Measurements from ENCODE around the gene GABBR2. TPM values are rescaled to one million over a fixed set of nuclear protein-coding genes. Genes with fewer than 3 reads are reported as not detected.
A peak's percentile ranks its signal among the peaks of the same experiment; 100 is the strongest.

Gene GABBR2
- total and polyA plus RNA-seq, 4 experiments from 2014 or later, result not detected

- Mint-ChIP-seq H3K4me1 (no peaks in the 10 kb centered on the region), H3K27me3 (peaks cover 0 to 2% of the 10 kb centered on the region in 2 donors), H3K4me3 (no peak overlapping the region), H3K9me3 (no peaks in the 10 kb centered on the region), H3K36me3 (no peaks in the 10 kb centered on the region), H3K27ac (peak overlapping the region in 1 of 7 donors; percentile 43)
- Histone ChIP-seq H3K36me3 (ENCODE audit: insufficient read depth, low read length) (no peaks in the 10 kb centered on the region), H3K4me1 (ENCODE audit: insufficient read depth, low read length) (no peaks in the 10 kb centered on the region), H3K4me3 (ENCODE audit: low read length in 2 of 2) (no peak overlapping the region), H3K27ac (ENCODE audit: low read depth, low read length) (no peak overlapping the region), H3K9me3 (ENCODE audit: control insufficient read depth in 1 of 2, low read length in 2 of 2) (no peaks in the 10 kb centered on the region), H3K27me3 (ENCODE audit: insufficient read depth, low read length) (no peaks in the 10 kb centered on the region)
- ChIA-PET POLR2A (ENCODE audit: partially characterized antibody) (no interaction called here), CTCF (ENCODE audit: partially characterized antibody) (no interaction called here)
- intact Hi-C loops (cut with micrococcal nuclease), result no loop called here
- no peak for DNase-seq
Observed at GRCh38 chr9:98563212-98563907, 145.4 kb downstream of the GABBR2 start.

- POLR2A ChIA-PET (ENCODE audit: partially characterized antibody), result no interaction called here
- H3K27ac ChIP-seq (ENCODE audit: low read depth, low read length), result no peak overlapping the region
Observed at GRCh38 chr9:98559561-98559960, 149.2 kb downstream of the GABBR2 start.

GRCh38 chr9:98558575-98558974, 150.2 kb downstream of the GABBR2 start:
- CTCF ChIA-PET (ENCODE audit: partially characterized antibody), result no interaction called here
- no peak overlapping the region for H3K4me3 Mint-ChIP-seq
- Histone ChIP-seq H3K4me3 (ENCODE audit: low read length in 2 of 2) (no peak overlapping the region), H3K36me3 (ENCODE audit: insufficient read depth, low read length) (no peaks in the 10 kb centered on the region), H3K4me1 (ENCODE audit: insufficient read depth, low read length) (no peaks in the 10 kb centered on the region), H3K27me3 (ENCODE audit: insufficient read depth, low read length) (no peaks in the 10 kb centered on the region), H3K9me3 (ENCODE audit: control insufficient read depth in 1 of 2, low read length in 2 of 2) (no peaks in the 10 kb centered on the region), H3K27ac (ENCODE audit: low read depth, low read length) (no peak overlapping the region)
- no peaks in the 10 kb centered on the region for H3K9me3 Mint-ChIP-seq
- H3K27me3 Mint-ChIP-seq, result peaks cover 4 to 8% of the 10 kb centered on the region in 2 donors
- intact Hi-C loops (cut with micrococcal nuclease), result loop anchor here (10.0 kb wide), 1 partner anchor 206 kb away; no protein-coding TSS in a partner anchor
- H3K36me3 Mint-ChIP-seq, result no peaks in the 10 kb centered on the region
- H3K27ac Mint-ChIP-seq, result no peak overlapping the region
- H3K4me1 Mint-ChIP-seq, result no peaks in the 10 kb centered on the region
- no peak for DNase-seq
- POLR2A ChIA-PET (ENCODE audit: partially characterized antibody), result no interaction called here

More at GRCh38 chr9:98559561-98559960, 149.2 kb downstream of the GABBR2 start:
- no peak for DNase-seq
- Histone ChIP-seq H3K36me3 (ENCODE audit: insufficient read depth, low read length) (no peaks in the 10 kb centered on the region), H3K27me3 (ENCODE audit: insufficient read depth, low read length) (no peaks in the 10 kb centered on the region), H3K4me1 (ENCODE audit: insufficient read depth, low read length) (no peaks in the 10 kb centered on the region), H3K4me3 (ENCODE audit: low read length in 2 of 2) (no peak overlapping the region), H3K9me3 (ENCODE audit: control insufficient read depth in 1 of 2, low read length in 2 of 2) (no peaks in the 10 kb centered on the region)
- intact Hi-C loops (cut with micrococcal nuclease), result loop anchor here (10.0 kb wide), 1 partner anchor 205 kb away; no protein-coding TSS in a partner anchor
- peaks cover 2 to 4% of the 10 kb centered on the region in 2 donors for H3K27me3 Mint-ChIP-seq
- no peak overlapping the region for H3K27ac Mint-ChIP-seq
- CTCF ChIA-PET (ENCODE audit: partially characterized antibody), result no interaction called here
- H3K4me1 Mint-ChIP-seq, result no peaks in the 10 kb centered on the region
- no peak overlapping the region for H3K4me3 Mint-ChIP-seq
- H3K9me3 Mint-ChIP-seq, result no peaks in the 10 kb centered on the region
- no peaks in the 10 kb centered on the region for H3K36me3 Mint-ChIP-seq

GRCh38 chr9:98556511-98556910, 152.2 kb downstream of the GABBR2 start:
- POLR2A ChIA-PET (ENCODE audit: partially characterized antibody), result no interaction called here
- H3K4me1 Mint-ChIP-seq, result no peaks in the 10 kb centered on the region
- H3K36me3 ChIP-seq (ENCODE audit: insufficient read depth, low read length), result no peaks in the 10 kb centered on the region
- H3K4me3 ChIP-seq (ENCODE audit: low read length in 2 of 2), result no peak overlapping the region
- H3K4me3 Mint-ChIP-seq, result no peak overlapping the region
- H3K36me3 Mint-ChIP-seq, result no peaks in the 10 kb centered on the region
- CTCF ChIA-PET (ENCODE audit: partially characterized antibody), result no interaction called here
- no peaks in the 10 kb centered on the region for H3K9me3 Mint-ChIP-seq
- H3K4me1 ChIP-seq (ENCODE audit: insufficient read depth, low read length), result no peaks in the 10 kb centered on the region
- H3K27me3 Mint-ChIP-seq, result peaks cover 6 to 10% of the 10 kb centered on the region in 2 donors
- H3K9me3 ChIP-seq (ENCODE audit: control insufficient read depth in 1 of 2, low read length in 2 of 2), result no peaks in the 10 kb centered on the region
- intact Hi-C loops (cut with micrococcal nuclease), result loop anchor here (10.0 kb wide), 1 partner anchor 208 kb away; no protein-coding TSS in a partner anchor
- H3K27me3 ChIP-seq (ENCODE audit: insufficient read depth, low read length), result no peaks in the 10 kb centered on the region
- no peak overlapping the region for H3K27ac ChIP-seq (ENCODE audit: low read depth, low read length)
- DNase-seq, result no peak
- H3K27ac Mint-ChIP-seq, result no peak overlapping the region

- no peaks in the 10 kb centered on the region for H3K4me1 ChIP-seq (ENCODE audit: insufficient read depth, low read length)
- no peak overlapping the region for H3K4me3 Mint-ChIP-seq
- no peaks in the 10 kb centered on the region for H3K36me3 ChIP-seq (ENCODE audit: insufficient read depth, low read length)
- H3K27me3 Mint-ChIP-seq, result peaks cover 6 to 10% of the 10 kb centered on the region in 2 donors
- CTCF ChIA-PET (ENCODE audit: partially characterized antibody), result no interaction called here
- no peak for DNase-seq
- H3K4me3 ChIP-seq (ENCODE audit: low read length in 2 of 2), result no peak overlapping the region
- H3K27ac ChIP-seq (ENCODE audit: low read depth, low read length), result no peak overlapping the region
- H3K9me3 Mint-ChIP-seq, result no peaks in the 10 kb centered on the region
- no peaks in the 10 kb centered on the region for H3K4me1 Mint-ChIP-seq
- intact Hi-C loops (cut with micrococcal nuclease), result loop anchor here (10.0 kb wide), 1 partner anchor 209 kb away; no protein-coding TSS in a partner anchor
- H3K27ac Mint-ChIP-seq, result no peak overlapping the region
- POLR2A ChIA-PET (ENCODE audit: partially characterized antibody), result no interaction called here
- H3K36me3 Mint-ChIP-seq, result no peaks in the 10 kb centered on the region
- no peaks in the 10 kb centered on the region for H3K27me3 ChIP-seq (ENCODE audit: insufficient read depth, low read length)
- H3K9me3 ChIP-seq (ENCODE audit: control insufficient read depth in 1 of 2, low read length in 2 of 2), result no peaks in the 10 kb centered on the region
Observed at GRCh38 chr9:98555651-98556465, 152.9 kb downstream of the GABBR2 start.

GRCh38 chr9:98554752-98555151, 154.0 kb downstream of the GABBR2 start:
- Histone ChIP-seq H3K9me3 (ENCODE audit: control insufficient read depth in 1 of 2, low read length in 2 of 2) (no peaks in the 10 kb centered on the region), H3K4me1 (ENCODE audit: insufficient read depth, low read length) (no peaks in the 10 kb centered on the region), H3K4me3 (ENCODE audit: low read length in 2 of 2) (no peak overlapping the region), H3K27me3 (ENCODE audit: insufficient read depth, low read length) (no peaks in the 10 kb centered on the region), H3K27ac (ENCODE audit: low read depth, low read length) (no peak overlapping the region), H3K36me3 (ENCODE audit: insufficient read depth, low read length) (no peaks in the 10 kb centered on the region)
- H3K27me3 Mint-ChIP-seq, result peaks cover 4 to 10% of the 10 kb centered on the region in 2 donors
- H3K36me3 Mint-ChIP-seq, result no peaks in the 10 kb centered on the region
- CTCF ChIA-PET (ENCODE audit: partially characterized antibody), result no interaction called here
- H3K27ac Mint-ChIP-seq, result no peak overlapping the region
- POLR2A ChIA-PET (ENCODE audit: partially characterized antibody), result no interaction called here
- intact Hi-C loops (cut with micrococcal nuclease), result loop anchor here (10.0 kb wide), 1 partner anchor 210 kb away; no protein-coding TSS in a partner anchor
- no peak overlapping the region for H3K4me3 Mint-ChIP-seq
- DNase-seq, result no peak
- no peaks in the 10 kb centered on the region for H3K9me3 Mint-ChIP-seq
- H3K4me1 Mint-ChIP-seq, result no peaks in the 10 kb centered on the region

GRCh38 chr9:98552331-98552730, 156.4 kb downstream of the GABBR2 start:
- H3K36me3 ChIP-seq (ENCODE audit: insufficient read depth, low read length), result no peaks in the 10 kb centered on the region
- peaks cover 4 to 10% of the 10 kb centered on the region in 2 donors for H3K27me3 Mint-ChIP-seq
- H3K4me3 Mint-ChIP-seq, result no peak overlapping the region
- H3K9me3 ChIP-seq (ENCODE audit: control insufficient read depth in 1 of 2, low read length in 2 of 2), result no peaks in the 10 kb centered on the region
- no peaks in the 10 kb centered on the region for H3K27me3 ChIP-seq (ENCODE audit: insufficient read depth, low read length)
- H3K9me3 Mint-ChIP-seq, result no peaks in the 10 kb centered on the region
- intact Hi-C loops (cut with micrococcal nuclease), result loop anchor here (10.0 kb wide), 1 partner anchor 212 kb away; no protein-coding TSS in a partner anchor
- DNase-seq, result no peak
- H3K36me3 Mint-ChIP-seq, result no peaks in the 10 kb centered on the region
- no peak overlapping the region for H3K4me3 ChIP-seq (ENCODE audit: low read length in 2 of 2)
- H3K4me1 ChIP-seq (ENCODE audit: insufficient read depth, low read length), result no peaks in the 10 kb centered on the region
- no peak overlapping the region for H3K27ac ChIP-seq (ENCODE audit: low read depth, low read length)
- ChIA-PET CTCF (ENCODE audit: partially characterized antibody) (no interaction called here), POLR2A (ENCODE audit: partially characterized antibody) (no interaction called here)
- H3K27ac Mint-ChIP-seq, result no peak overlapping the region
- no peaks in the 10 kb centered on the region for H3K4me1 Mint-ChIP-seq

All from CD4-positive, alpha-beta memory T cell (primary cell).